ENCODE data around the gene CNTNAP2. TPM values are rescaled to one million over a fixed set of nuclear protein-coding genes. Genes with fewer than 3 reads are reported as not detected.
"Not testable (repeated sequence)": the region's sequence is repeated elsewhere in the genome, so short reads cannot be mapped to it uniquely, and the experiment has no call there.

Gene CNTNAP2
- total and polyA plus RNA-seq, 2 experiments from 2014 or later: not detected

DNA sequence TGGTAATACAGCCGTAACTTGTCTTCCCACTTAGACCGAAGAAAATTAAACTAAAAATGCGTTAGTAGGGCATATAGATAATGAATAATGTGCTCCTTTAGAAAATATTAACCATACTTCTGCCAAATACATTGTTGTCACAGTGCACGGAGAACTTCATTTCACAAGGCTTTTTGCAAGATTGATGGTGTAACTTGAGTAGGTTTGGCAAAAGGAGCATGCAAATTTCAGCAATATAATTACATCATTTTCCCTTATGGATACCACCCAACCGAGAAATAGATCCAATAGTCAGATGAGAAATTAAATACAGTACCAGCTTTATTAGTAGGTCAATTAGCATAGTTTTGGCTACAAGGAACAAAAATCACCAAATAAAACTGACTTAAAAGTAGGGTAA is 1681.4 kb downstream of the CNTNAP2 start:
- no peaks in the 10 kb centered on the region for H3K27me3 ChIP-seq (replicated peaks; ENCODE audit: insufficient read depth)
- no peaks in the 10 kb centered on the region for H3K79me2 ChIP-seq (ENCODE audit: insufficient read depth)
- in situ Hi-C loops (cut with MboI): no loop called here
- no peak for TF ChIP-seq EZH2 (IDR thresholded peaks at IDR 0.05; ENCODE audit: insufficient read depth, poor library complexity, severe bottlenecking)
- no peak for TF ChIP-seq EZH2phosphoT487 (IDR thresholded peaks at IDR 0.05; ENCODE audit: insufficient read depth, low read depth)
- no peaks in the 10 kb centered on the region for H3K9me3 ChIP-seq (ENCODE audit: low read depth)
- H3K9ac ChIP-seq: no peak overlapping the region
- H3K4me3 ChIP-seq: no peak overlapping the region
- H3F3A ChIP-seq (ENCODE audit: insufficient read depth): no peaks in the 10 kb centered on the region
- no peaks in the 10 kb centered on the region for H3K4me1 ChIP-seq (ENCODE audit: insufficient read depth)
- H3K36me3 ChIP-seq (ENCODE audit: low read depth): no peaks in the 10 kb centered on the region
- no peak overlapping the region for H3K27ac ChIP-seq
- no peak for DNase-seq
- 11 to 14% methylated on average over 5 of the region's 5 CpGs for WGBS, 2 experiments (ENCODE audit: low coverage in 1 of 2, low lambda C conversion rate in 2 of 2, missing lambda C conversion rate in 2 of 2)
- no peak overlapping the region for H3K4me2 ChIP-seq (ENCODE audit: unreplicated experiment)
- no peak overlapping the region for H2AFZ ChIP-seq
- H3K9me2 ChIP-seq (ENCODE audit: insufficient read depth): no peaks in the 10 kb centered on the region
- H4K20me1 ChIP-seq (ENCODE audit: insufficient read depth): no peaks in the 10 kb centered on the region

DNA sequence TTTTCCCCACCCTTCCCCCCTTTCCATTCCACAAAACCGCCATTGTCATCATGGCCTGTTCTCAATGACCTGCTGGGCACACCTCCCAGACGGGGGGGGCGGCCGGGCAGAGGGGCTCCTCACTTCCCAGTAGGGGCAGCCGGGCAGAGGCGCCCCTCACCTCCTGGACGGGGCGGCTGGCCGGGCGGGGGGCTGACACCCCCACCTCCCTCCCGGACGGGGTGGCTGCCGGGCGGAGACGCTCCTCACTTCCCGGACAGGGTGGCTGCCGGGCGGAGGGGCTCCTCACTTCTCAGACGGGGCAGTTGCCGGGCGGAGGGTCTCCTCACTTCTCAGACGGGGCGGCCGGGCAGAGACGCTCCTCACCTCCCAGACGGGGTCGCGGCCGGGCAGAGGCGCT is 1685.2 kb downstream of the CNTNAP2 start:
- in situ Hi-C loops (cut with MboI): not testable (repeated sequence)

DNA sequence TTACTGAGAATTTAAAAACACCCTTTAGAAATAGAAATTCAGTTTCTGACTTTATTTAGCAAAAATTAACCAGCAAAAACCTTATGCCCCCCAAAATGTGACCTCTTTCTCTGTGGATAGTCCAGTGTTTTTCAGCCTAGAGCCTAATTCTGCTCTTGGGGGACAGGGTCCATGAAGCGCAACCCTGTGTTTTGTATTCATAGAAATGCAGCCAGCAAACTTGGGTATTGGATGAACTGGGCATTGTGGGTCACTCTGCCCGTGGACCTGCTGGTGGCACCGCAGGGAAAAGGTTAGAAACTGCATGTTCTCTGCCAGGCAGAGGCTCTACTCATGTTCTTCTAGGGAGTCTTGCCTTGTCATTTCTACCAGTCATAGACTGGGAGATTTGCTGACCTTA is 1686.5 kb downstream of the CNTNAP2 start:
- no peaks in the 10 kb centered on the region for H3K9me2 ChIP-seq (ENCODE audit: insufficient read depth)
- TF ChIP-seq EZH2phosphoT487 (IDR thresholded peaks at IDR 0.05; ENCODE audit: insufficient read depth, low read depth) (no peak), EZH2 (IDR thresholded peaks at IDR 0.05; ENCODE audit: insufficient read depth, poor library complexity, severe bottlenecking) (no peak)
- H3K4me2 ChIP-seq (ENCODE audit: unreplicated experiment): no peak overlapping the region
- no peaks in the 10 kb centered on the region for H3K27me3 ChIP-seq (replicated peaks; ENCODE audit: insufficient read depth)
- DNase-seq: no peak
- no peak overlapping the region for H3K27ac ChIP-seq
- no peaks in the 10 kb centered on the region for H3K36me3 ChIP-seq (ENCODE audit: low read depth)
- no peak overlapping the region for H2AFZ ChIP-seq
- 25 to 31% methylated on average over 3 of the region's 3 CpGs for WGBS, 2 experiments (ENCODE audit: low coverage in 1 of 2, low lambda C conversion rate in 2 of 2, missing lambda C conversion rate in 2 of 2)
- no peaks in the 10 kb centered on the region for H3K79me2 ChIP-seq (ENCODE audit: insufficient read depth)
- in situ Hi-C loops (cut with MboI): no loop called here
- no peaks in the 10 kb centered on the region for H4K20me1 ChIP-seq (ENCODE audit: insufficient read depth)
- H3K9me3 ChIP-seq (ENCODE audit: low read depth): no peaks in the 10 kb centered on the region
- H3F3A ChIP-seq (ENCODE audit: insufficient read depth): no peaks in the 10 kb centered on the region
- no peaks in the 10 kb centered on the region for H3K4me1 ChIP-seq (ENCODE audit: insufficient read depth)
- no peak overlapping the region for H3K9ac ChIP-seq
- H3K4me3 ChIP-seq: no peak overlapping the region

More for the DNA sequence above, 1685.2 kb downstream of the CNTNAP2 start:
- H3K4me3 ChIP-seq; H3K4me2 ChIP-seq (ENCODE audit: unreplicated experiment); H3F3A ChIP-seq (ENCODE audit: insufficient read depth); H3K36me3 ChIP-seq (ENCODE audit: low read depth); H3K79me2 ChIP-seq (ENCODE audit: insufficient read depth); H3K9me2 ChIP-seq (ENCODE audit: insufficient read depth); H3K9me3 ChIP-seq (ENCODE audit: low read depth); H2AFZ ChIP-seq; H3K9ac ChIP-seq; H4K20me1 ChIP-seq (ENCODE audit: insufficient read depth); DNase-seq; H3K27ac ChIP-seq; H3K4me1 ChIP-seq (ENCODE audit: insufficient read depth); H3K27me3 ChIP-seq (replicated peaks; ENCODE audit: insufficient read depth): not testable (repeated sequence)
- WGBS, 2 experiments (ENCODE audit: low coverage in 1 of 2, low lambda C conversion rate in 2 of 2, missing lambda C conversion rate in 2 of 2): 58 to 81% methylated on average over 2 to 21 of the region's 30 CpGs

DNA sequence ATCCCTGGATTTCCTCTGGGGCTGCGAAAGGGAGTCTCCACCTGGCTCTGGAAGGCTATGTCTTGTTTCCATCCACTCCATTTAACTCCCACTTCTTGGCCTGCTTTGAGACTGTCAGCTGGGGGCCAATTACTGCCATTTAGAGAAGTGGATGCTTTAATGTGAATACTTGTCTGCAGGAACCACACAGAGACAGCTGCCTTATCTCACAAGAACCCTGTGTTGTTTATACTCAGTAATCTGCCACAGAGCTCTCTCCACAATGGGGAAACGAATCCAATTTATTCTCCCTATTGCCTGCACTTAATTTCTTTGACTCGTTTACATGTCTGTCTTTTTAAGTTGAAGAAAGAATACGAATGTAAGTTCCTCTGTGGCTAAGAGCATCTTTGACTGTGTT is 1687.0 kb downstream of the CNTNAP2 start:
- Histone ChIP-seq H3K4me2 (ENCODE audit: unreplicated experiment) (no peak overlapping the region), H3K9me2 (ENCODE audit: insufficient read depth) (no peaks in the 10 kb centered on the region), H3K9ac (no peak overlapping the region), H3F3A (ENCODE audit: insufficient read depth) (no peaks in the 10 kb centered on the region), H2AFZ (no peak overlapping the region), H4K20me1 (ENCODE audit: insufficient read depth) (no peaks in the 10 kb centered on the region), H3K79me2 (ENCODE audit: insufficient read depth) (no peaks in the 10 kb centered on the region), H3K27ac (no peak overlapping the region), H3K4me1 (ENCODE audit: insufficient read depth) (no peaks in the 10 kb centered on the region), H3K36me3 (ENCODE audit: low read depth) (no peaks in the 10 kb centered on the region), H3K27me3 (replicated peaks; ENCODE audit: insufficient read depth) (no peaks in the 10 kb centered on the region), H3K4me3 (no peak overlapping the region), H3K9me3 (ENCODE audit: low read depth) (no peaks in the 10 kb centered on the region)
- in situ Hi-C loops (cut with MboI): no loop called here
- no peak for DNase-seq
- no peak for TF ChIP-seq EZH2phosphoT487 (IDR thresholded peaks at IDR 0.05; ENCODE audit: insufficient read depth, low read depth)
- no peak for TF ChIP-seq EZH2 (IDR thresholded peaks at IDR 0.05; ENCODE audit: insufficient read depth, poor library complexity, severe bottlenecking)
- WGBS, 2 experiments (ENCODE audit: low coverage in 1 of 2, low lambda C conversion rate in 2 of 2, missing lambda C conversion rate in 2 of 2): 0 to 1% methylated on average over 4 of the region's 4 CpGs

GRCh38 chr7:147804032-147804431 is 1687.4 kb downstream of the CNTNAP2 start:
- H3K79me2 ChIP-seq (ENCODE audit: insufficient read depth): no peaks in the 10 kb centered on the region
- DNase-seq: no peak
- H3K27ac ChIP-seq: no peak overlapping the region
- TF ChIP-seq EZH2phosphoT487 (IDR thresholded peaks at IDR 0.05; ENCODE audit: insufficient read depth, low read depth) (no peak), EZH2 (IDR thresholded peaks at IDR 0.05; ENCODE audit: insufficient read depth, poor library complexity, severe bottlenecking) (no peak)
- no peaks in the 10 kb centered on the region for H3K27me3 ChIP-seq (replicated peaks; ENCODE audit: insufficient read depth)
- H3K9me3 ChIP-seq (ENCODE audit: low read depth): no peaks in the 10 kb centered on the region
- H3K9me2 ChIP-seq (ENCODE audit: insufficient read depth): no peaks in the 10 kb centered on the region
- no peaks in the 10 kb centered on the region for H3K4me1 ChIP-seq (ENCODE audit: insufficient read depth)
- no peak overlapping the region for H2AFZ ChIP-seq
- H3K36me3 ChIP-seq (ENCODE audit: low read depth): no peaks in the 10 kb centered on the region
- no peak overlapping the region for H3K9ac ChIP-seq
- no peaks in the 10 kb centered on the region for H3F3A ChIP-seq (ENCODE audit: insufficient read depth)
- no peak overlapping the region for H3K4me3 ChIP-seq
- in situ Hi-C loops (cut with MboI): no loop called here
- no peaks in the 10 kb centered on the region for H4K20me1 ChIP-seq (ENCODE audit: insufficient read depth)
- no peak overlapping the region for H3K4me2 ChIP-seq (ENCODE audit: unreplicated experiment)

Data from GM23248 (cell line).